AG04449 (cell line): ENCODE data around the gene PSMB3.

Experiments used
- CTCF ChIA-PET: fragments of 350-600 bp; formaldehyde crosslinking; extraction: SDS; loops from one replicate; lab custom pipeline; 2021; ENCODE audit warnings: antibody characterized with exemption; lab: Yijun Ruan, JAX
- POLR2A ChIA-PET: fragments of 400-600, 350-600 bp; formaldehyde crosslinking; extraction: SDS; loops from one replicate; lab custom pipeline; 2020; ENCODE audit warnings: antibody characterized with exemption, inconsistent platforms; lab: Yijun Ruan, JAX
- DNase-seq: peaks from one replicate; pipeline ENCODE4 v3.0.0-alpha.2; 2010; ENCODE audit warnings: low read depth, low spot score
- H3K4me3 ChIP-seq: 2 replicates; pipeline ENCODE4 v1.5.1; 2011; ENCODE audit warnings: low read depth, mild to moderate bottlenecking, control low read depth, low read length
- TF ChIP-seq, protein P1 (sequence below): IDR thresholded peaks from one replicate; pipeline ENCODE4 v1.5.1; 2011; ENCODE audit warnings: mild to moderate bottlenecking, moderate library complexity, low read length, control low read depth, inconsistent platforms; ENCODE audit not compliant: insufficient read depth; ENCODE audit errors: missing control alignments

PSMB3 gene

GRCh38 chr17:38741921-38742410 lies 10.6 kb upstream of the PSMB3 start:
- POLR2A ChIA-PET, result interaction anchor here (0.6 kb wide), 1 partner anchor 390 kb away, joined by 3 read pairs; no protein-coding TSS in a partner anchor
- H3K4me3 ChIP-seq, result no peak overlapping the region
- DNase-seq, result no peak
- CTCF ChIA-PET, result interaction anchor here (0.8 to 1.1 kb wide), 2 partner anchors 10 to 55 kb away, joined by 3 read pairs; no protein-coding TSS in a partner anchor
- TF ChIP-seq, protein P1, sequence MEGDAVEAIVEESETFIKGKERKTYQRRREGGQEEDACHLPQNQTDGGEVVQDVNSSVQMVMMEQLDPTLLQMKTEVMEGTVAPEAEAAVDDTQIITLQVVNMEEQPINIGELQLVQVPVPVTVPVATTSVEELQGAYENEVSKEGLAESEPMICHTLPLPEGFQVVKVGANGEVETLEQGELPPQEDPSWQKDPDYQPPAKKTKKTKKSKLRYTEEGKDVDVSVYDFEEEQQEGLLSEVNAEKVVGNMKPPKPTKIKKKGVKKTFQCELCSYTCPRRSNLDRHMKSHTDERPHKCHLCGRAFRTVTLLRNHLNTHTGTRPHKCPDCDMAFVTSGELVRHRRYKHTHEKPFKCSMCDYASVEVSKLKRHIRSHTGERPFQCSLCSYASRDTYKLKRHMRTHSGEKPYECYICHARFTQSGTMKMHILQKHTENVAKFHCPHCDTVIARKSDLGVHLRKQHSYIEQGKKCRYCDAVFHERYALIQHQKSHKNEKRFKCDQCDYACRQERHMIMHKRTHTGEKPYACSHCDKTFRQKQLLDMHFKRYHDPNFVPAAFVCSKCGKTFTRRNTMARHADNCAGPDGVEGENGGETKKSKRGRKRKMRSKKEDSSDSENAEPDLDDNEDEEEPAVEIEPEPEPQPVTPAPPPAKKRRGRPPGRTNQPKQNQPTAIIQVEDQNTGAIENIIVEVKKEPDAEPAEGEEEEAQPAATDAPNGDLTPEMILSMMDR, result no peak

DNA sequence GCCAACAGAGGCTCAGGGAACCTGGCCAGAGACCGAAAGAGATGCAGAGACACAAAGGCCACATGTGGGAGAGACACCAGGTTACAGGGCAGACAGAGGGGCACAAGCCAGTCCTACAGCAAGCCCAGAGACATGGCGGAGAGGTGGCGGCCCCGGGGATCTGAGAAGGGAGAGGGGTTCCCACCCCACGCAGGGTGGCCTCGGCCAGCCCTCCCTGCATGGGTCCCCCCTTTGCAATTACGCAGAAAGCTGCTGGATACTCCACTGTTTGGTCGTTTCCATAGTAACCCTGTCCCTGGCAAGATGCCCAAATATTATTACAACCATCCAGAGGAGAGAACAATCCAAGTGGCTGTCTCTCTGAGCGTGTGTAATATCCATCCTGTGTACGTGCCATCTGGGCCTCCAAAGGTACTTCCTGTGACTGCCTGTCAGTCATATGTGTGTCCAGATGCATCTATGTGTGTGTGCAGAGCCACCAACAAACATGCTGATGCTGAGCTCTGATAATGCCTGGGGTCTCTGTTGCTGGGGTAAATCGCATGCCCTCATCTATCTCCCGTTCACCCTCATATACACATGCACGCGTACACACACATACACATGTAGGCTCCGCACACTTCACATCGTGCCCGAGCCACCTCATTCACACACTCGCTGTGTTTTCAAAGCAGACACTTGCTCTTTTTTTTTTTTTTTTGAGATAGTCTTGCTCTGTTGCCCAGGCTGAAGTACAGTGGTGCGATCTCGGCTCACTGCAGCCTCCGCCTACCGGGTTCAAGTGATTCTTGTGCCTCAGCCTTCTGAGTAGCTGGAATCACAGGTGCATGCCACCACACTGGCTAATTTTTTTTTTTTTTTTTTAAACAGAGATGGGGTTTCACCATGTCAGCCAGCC lies 9.9 kb upstream of the PSMB3 start:
- no peak overlapping the region for H3K4me3 ChIP-seq
- TF ChIP-seq, protein P1, result no peak
- ChIA-PET POLR2A (interaction anchor here (0.6 kb wide), 2 partner anchors 48 to 389 kb away, joined by 3 to 4 read pairs; no protein-coding TSS in a partner anchor), CTCF (interaction anchor here (5.4 kb wide), 1 partner anchor 7 kb away, joined by 78 read pairs; no protein-coding TSS in a partner anchor)
- DNase-seq, result no peak

- ChIA-PET POLR2A (interaction anchor here (0.6 kb wide), 1 partner anchor 49 kb away, joined by 4 read pairs; no protein-coding TSS in a partner anchor), CTCF (interaction anchor here (1.0 to 5.4 kb wide), 2 partner anchors 8 to 12 kb away, joined by 3 to 78 read pairs; no protein-coding TSS in a partner anchor)
- TF ChIP-seq, protein P1, result no peak
- no peak overlapping the region for H3K4me3 ChIP-seq
- no peak for DNase-seq
Measured at GRCh38 chr17:38743556-38744171, 8.9 kb upstream of the PSMB3 start.

DNA sequence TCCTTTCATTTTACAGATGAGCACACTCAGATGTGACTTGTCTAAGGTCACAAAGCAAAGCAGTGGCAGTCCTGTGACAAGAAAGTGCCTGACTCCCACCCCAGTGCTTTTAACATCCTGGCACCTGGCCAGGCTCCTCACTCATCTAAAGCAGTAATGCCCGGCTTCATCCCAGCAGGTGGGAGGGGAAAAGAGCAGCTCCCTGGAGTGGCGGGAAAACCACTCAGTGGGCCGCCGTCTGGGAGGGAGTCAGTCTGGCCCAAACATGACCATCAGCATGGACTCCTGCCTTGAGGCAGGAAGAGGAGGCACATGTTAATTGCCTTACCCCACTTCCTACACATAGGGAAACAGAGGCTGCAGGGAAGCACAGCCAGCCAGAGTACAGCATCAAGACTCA lies 7.0 kb upstream of the PSMB3 start:
- ChIA-PET POLR2A (no interaction called here), CTCF (interaction anchor here (3.0 to 5.4 kb wide), 2 partner anchors 10 to 68 kb away, joined by 9 to 78 read pairs; no protein-coding TSS in a partner anchor)
- TF ChIP-seq, protein P1, result no peak
- H3K4me3 ChIP-seq, result peak overlapping the region; percentile 88; the same call in 1 of the 2 replicates
- no peak for DNase-seq

GRCh38 chr17:38746004-38746848 lies 6.3 kb upstream of the PSMB3 start:
- TF ChIP-seq, protein P1, result no peak
- no peak for DNase-seq
- H3K4me3 ChIP-seq, result peak overlapping the region; percentile 88
- CTCF ChIA-PET, result interaction anchor here (0.9 to 5.4 kb wide), 5 partner anchors 11 to 69 kb away, joined by 3 to 78 read pairs (median 4); no protein-coding TSS in a partner anchor
- POLR2A ChIA-PET, result interaction anchor here (1.0 kb wide), 1 partner anchor 30 kb away, joined by 4 read pairs; no protein-coding TSS in a partner anchor
